Muscle layer of duodenum (tissue), 2 donors: ENCODE results near the gene NXPH3.
"Not testable (repeated sequence)": the region's sequence is repeated elsewhere in the genome, so short reads cannot be mapped to it uniquely, and the experiment has no call there.

ENCODE experiments used
- H3K27ac ChIP-seq: one replicate; pipeline ENCODE4 v1.7.0; 2013; ENCODE audit warnings: mild to moderate bottlenecking, low read length
- H3K27me3 ChIP-seq: one replicate; pipeline ENCODE4 v1.7.0; 2013; ENCODE audit warnings: low read depth, mild to moderate bottlenecking, control low read depth, low read length
- H3K36me3 ChIP-seq, 2 donors: one replicate each; pipeline ENCODE4 v1.7.0; 2013; ENCODE audit warnings: low read length in 2 of 2, control low read depth in 1 of 2, mild to moderate bottlenecking in 1 of 2; ENCODE audit not compliant: insufficient read depth in 2 of 2, control insufficient read depth in 1 of 2
- H3K4me1 ChIP-seq, 2 donors: one replicate each; pipeline ENCODE4 v1.7.0; 2013; ENCODE audit warnings: low read length in 2 of 2, mild to moderate bottlenecking in 2 of 2, control low read depth in 1 of 2, moderate library complexity in 1 of 2; ENCODE audit not compliant: insufficient read depth in 2 of 2, control insufficient read depth in 1 of 2
- H3K4me3 ChIP-seq, 2 donors: one replicate each; pipeline ENCODE4 v1.7.0; 2013; ENCODE audit warnings: low read length in 2 of 2, low read depth in 1 of 2, mild to moderate bottlenecking in 1 of 2
- H3K9me3 ChIP-seq, 2 donors: one replicate each; pipeline ENCODE4 v1.7.0; 2013; ENCODE audit warnings: low read length in 2 of 2, control low read depth in 1 of 2, mild to moderate bottlenecking in 1 of 2; ENCODE audit not compliant: control insufficient read depth in 1 of 2
- donor health status: healthy.

The NXPH3 gene

DNA sequence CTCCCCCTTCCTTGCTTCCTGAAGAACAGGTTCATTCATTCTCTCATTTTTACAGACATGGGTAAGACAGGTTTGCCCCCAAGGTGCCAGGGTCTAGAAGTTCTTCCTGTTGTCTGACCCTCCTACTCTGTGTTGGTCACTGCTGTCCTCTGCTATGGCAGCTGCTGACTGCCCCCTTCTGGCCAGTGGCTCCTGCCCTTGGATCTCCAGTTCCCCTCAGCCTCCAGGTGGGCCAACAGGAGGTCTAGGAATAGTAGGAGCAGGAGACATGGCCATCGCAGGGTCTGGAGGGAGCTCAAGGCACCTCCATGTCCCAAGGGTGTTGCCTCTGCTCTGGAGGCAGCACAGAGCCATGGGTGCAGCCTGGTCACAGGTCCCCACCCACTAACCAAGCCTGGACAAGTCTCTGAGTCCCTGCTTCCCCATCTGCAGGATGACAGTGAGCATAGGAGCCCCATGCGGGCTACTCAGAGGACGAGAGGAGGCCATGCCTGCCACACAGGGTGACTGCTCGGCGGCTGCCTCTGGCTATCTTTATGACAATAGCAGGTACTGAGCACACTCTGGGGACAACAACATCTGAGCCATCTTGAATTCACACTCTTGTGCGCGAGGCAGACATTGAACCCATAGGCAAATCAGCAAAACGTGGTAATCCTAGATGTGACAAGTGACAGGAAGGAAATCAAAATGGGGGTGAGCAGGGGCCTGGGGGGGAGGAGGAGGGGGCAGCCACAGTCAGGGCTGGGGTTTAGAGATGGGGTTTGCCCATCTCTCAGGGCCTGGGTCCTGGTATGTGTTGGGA is 27.0 kb upstream of the NXPH3 start:
- Histone ChIP-seq H3K4me1 (peaks cover 0 to 6% of the 10 kb centered on the region in 2 donors), H3K4me3 (no peak overlapping the region), H3K27me3 (no peaks in the 10 kb centered on the region), H3K27ac (no peak overlapping the region), H3K36me3 (no peaks in the 10 kb centered on the region), H3K9me3 (no peaks in the 10 kb centered on the region)

DNA sequence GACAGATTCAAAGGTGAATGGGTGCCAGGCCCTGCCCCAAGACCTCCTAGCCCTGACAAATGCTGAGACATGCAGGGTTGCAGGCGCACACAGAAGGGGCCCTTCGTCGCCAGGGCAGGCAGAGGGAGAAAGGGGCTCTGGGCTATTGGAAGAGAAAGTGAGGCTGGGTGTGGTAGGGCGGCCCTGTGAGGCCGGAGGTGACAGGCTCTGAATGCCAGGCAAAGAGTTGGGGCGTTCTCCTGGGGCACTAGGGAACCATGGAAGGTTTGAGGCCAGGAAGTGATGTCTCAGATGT is 26.4 kb upstream of the NXPH3 start:
- no peaks in the 10 kb centered on the region for H3K36me3 ChIP-seq
- no peak overlapping the region for H3K4me3 ChIP-seq
- no peaks in the 10 kb centered on the region for H3K27me3 ChIP-seq
- peaks cover 0 to 6% of the 10 kb centered on the region in 2 donors for H3K4me1 ChIP-seq
- no peaks in the 10 kb centered on the region for H3K9me3 ChIP-seq
- no peak overlapping the region for H3K27ac ChIP-seq

DNA sequence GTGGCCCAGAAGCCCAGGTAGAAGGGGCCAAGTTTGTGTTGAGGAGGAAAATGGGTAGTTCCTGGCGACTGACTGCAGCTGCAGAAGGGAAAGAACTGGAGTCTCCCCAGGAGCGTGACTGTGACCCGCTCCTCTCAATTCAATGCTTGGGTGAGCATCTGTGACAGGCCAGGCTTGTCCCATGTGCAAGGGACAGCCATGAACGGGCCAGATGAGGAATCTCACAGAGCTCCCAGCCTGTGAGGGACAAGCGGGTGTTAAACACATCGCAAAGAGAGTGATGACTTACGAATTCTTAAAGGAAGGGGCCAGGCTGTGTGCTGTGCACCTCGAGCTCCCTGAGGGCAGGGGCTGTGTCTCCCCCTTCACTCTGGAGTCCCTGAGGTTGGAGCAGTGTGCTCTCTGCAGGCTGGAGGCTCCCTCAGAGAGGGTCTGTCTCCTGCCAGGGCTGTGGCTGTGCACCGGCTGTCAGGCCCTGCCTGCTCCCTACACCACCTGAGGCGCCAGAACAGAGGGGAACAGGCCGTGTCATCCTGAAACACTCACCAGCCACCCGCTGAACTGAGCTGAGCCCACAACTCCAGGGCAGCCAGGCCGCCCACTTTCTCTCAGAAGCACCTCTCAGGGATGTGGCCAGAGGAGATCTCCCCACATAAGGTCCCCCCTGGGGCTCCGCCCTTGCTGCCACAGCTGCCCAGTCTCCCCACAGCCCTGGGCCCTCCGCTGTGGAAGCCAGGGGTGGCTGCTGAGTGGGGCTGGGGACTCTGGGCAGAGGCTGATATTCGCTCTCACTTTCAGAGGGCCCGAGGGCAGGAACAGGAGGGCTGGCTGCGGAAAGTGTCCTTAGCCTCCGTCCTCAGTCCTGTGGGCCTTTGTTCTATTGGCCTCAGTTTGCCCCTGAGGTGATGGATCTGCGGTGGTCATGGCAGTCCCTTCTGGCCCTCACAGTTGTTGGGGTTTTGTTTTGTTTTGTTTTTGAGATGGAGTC is 25.7 kb upstream of the NXPH3 start:
- Histone ChIP-seq H3K9me3 (no peaks in the 10 kb centered on the region), H3K27me3 (no peaks in the 10 kb centered on the region), H3K4me1 (peaks cover 0 to 6% of the 10 kb centered on the region in 2 donors)

DNA sequence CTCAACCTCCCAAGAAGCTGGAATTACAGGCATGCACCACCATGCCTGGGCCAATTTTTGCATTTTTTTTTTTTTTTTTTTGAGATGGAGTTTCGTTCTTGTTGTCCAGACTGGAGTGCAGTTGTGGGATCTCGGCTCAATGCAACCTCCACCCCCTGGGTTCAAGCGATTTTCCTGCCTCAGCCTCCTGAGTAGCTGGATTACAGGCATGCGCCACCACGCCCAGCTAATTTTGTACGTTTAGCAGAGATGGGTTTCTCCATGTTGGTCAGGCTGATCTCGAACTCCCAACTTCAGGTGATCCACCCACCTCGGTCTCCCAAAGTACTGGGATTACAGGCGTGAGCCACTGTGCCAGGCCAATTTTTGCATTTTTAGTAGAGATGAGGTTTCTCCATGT is 24.9 kb upstream of the NXPH3 start:
- H3K36me3 ChIP-seq, H3K4me3 ChIP-seq, H3K9me3 ChIP-seq, H3K4me1 ChIP-seq, H3K27me3 ChIP-seq, H3K27ac ChIP-seq: not testable (repeated sequence)

More for the DNA sequence above, 25.7 kb upstream of the NXPH3 start:
- no peak overlapping the region for H3K27ac ChIP-seq
- no peaks in the 10 kb centered on the region for H3K36me3 ChIP-seq
- no peak overlapping the region for H3K4me3 ChIP-seq

DNA sequence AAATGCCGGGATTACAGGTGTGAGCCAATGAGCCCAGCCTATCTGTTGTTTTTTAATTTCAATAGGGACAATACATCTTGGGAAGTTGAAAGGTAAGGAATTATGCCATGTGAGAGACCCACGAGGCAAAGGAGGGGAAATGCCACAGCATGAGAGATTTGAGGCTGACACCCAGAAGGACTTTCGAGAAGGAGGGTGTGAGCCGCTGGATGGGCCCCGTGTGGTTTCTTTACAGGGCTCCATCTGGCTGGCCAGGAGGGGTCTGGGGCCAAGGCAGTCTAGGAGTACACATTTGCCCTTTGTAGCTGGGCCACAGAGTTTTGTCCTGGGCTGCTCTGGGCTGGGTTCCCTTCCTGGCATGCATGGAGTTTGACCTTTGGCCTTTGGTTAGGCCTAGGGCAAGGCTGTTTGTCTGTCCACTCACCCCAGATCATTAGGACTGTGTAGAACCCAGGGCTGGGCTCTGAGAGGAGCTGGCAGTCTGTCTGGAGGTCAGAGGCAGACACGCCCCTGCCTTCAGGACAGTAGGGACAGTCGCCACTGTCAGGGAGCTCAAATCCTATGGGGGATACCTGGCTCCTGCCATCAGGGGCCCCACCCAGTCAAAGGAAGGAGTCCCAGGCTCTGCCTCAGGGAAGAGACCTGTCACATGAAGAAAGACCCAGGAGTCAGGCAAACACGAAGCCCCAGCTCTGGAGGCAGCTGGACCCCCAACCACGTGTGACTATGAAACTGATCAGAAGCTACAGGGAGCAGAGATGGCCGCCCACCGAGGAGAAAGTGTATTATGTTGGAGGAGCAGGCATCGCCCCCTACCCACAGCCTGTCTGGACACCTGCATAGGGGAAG is 24.2 kb upstream of the NXPH3 start:
- Histone ChIP-seq H3K4me1 (peaks cover 0 to 11% of the 10 kb centered on the region in 2 donors), H3K9me3 (no peaks in the 10 kb centered on the region), H3K27ac (no peak overlapping the region), H3K27me3 (no peaks in the 10 kb centered on the region), H3K4me3 (no peak overlapping the region), H3K36me3 (no peaks in the 10 kb centered on the region)

DNA sequence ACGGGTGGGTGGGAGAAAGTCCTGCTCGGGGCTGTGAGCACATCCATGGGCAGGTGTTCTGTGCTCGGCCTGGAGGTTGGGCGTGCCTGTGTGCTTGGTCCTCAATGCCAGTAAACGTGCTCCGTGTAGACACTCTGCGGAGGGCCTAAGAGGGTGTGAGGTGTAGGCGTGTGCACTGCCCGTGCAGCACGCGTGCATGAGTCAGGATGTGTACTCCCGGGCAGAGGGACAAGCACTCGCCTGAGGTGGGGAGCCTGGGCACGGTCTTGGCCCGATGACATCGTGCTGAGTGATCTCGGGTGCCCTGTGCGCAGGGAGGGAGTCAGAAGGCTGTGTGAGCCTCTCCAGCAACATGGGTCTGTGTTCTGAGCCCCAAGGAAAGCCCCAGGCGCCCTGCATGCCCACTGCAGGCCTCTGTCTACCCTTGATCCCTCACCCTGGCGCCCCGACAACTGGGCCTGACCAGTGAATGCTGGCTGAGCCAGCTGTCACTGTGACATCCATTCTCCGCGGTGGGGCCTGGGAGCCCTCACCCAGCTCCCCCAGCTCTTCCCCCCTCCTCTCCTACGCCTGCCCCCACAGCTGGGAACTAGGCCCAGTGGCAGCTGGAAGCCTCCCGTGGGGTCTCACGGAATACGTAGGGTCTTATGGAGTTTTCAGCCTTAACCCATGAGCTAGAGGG is 23.5 kb upstream of the NXPH3 start:
- H3K4me1 ChIP-seq = peaks cover 0 to 11% of the 10 kb centered on the region in 2 donors
- no peaks in the 10 kb centered on the region for H3K9me3 ChIP-seq
- no peak overlapping the region for H3K27ac ChIP-seq
- no peak overlapping the region for H3K4me3 ChIP-seq
- H3K36me3 ChIP-seq = no peaks in the 10 kb centered on the region
- no peaks in the 10 kb centered on the region for H3K27me3 ChIP-seq

DNA sequence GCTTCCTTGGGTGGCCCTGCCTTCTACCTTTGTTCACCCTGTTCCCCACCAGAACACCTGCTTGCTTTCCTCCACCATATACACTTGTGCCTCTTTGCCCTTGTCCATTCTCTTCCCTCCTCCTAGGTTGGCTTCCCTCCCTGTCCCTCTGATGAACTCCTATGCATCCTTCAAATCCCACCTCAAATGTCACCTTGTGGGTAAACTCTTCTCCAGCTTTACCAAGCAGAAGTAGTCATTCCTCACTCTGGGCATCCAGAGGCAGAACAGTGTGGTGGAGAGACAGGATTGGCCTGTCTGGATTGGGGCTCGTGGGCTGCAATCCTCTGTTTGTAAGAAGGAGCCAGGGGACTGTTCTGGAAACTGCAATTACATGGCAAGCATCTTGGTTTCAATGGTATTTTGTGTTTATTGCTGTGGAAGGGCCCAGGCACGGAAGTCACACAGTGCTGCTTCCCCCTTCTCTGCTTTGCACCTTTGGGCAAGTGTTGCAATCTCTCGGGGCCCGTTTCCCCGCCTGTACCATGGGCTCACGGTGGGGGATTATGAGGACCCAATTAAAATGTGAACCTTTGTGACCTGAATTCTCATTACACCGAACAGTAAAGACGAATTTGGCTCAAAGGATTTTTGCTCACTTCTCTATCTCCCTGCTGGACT is 21.9 kb upstream of the NXPH3 start:
- H3K27ac ChIP-seq = no peak overlapping the region
- H3K4me1 ChIP-seq = peaks cover 0 to 6% of the 10 kb centered on the region in 2 donors
- H3K27me3 ChIP-seq = no peaks in the 10 kb centered on the region
- no peak overlapping the region for H3K4me3 ChIP-seq
- H3K9me3 ChIP-seq = no peaks in the 10 kb centered on the region
- H3K36me3 ChIP-seq = no peaks in the 10 kb centered on the region

DNA sequence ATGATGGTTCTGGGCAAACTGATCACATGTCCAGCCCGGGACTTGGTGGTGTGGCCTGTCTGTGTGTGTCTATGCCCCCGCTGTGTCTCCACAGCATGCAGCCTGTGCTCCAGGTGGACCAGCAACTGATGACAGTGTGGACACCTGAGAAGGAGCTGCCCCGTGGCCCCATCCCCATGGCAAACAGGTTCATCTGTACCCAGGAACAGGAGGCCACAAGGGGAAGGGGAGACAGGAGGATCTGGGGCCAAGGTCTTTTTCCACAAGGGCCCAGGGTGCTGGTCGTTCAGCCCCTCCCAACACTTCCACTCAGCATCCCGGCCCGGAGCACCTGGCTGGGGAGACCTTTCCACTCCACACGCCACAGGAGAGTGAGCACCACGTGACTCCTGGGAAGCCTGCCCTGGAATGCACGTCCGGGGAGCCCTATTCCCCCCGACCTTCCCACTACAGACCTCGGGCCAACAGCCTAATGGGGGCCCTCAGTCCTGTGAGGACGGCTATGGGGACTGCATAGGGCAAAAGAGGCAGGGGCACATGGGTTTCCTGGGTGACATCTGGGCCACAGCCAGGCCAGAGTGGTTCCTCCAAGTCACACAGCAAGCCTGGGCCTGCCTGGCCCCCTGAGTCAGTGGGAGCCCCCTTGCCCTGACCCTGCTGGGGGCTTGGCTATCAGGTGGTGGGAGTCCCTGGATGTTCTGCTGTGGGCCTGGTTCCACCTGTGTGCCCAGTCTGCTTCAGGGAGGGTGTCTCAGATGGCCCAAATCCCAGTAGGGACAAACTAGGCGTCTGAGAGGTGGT is 20.8 kb upstream of the NXPH3 start:
- Histone ChIP-seq H3K27me3 (no peaks in the 10 kb centered on the region), H3K36me3 (no peaks in the 10 kb centered on the region), H3K27ac (no peak overlapping the region), H3K4me3 (no peak overlapping the region), H3K9me3 (no peaks in the 10 kb centered on the region), H3K4me1 (peaks cover 0 to 6% of the 10 kb centered on the region in 2 donors)

DNA sequence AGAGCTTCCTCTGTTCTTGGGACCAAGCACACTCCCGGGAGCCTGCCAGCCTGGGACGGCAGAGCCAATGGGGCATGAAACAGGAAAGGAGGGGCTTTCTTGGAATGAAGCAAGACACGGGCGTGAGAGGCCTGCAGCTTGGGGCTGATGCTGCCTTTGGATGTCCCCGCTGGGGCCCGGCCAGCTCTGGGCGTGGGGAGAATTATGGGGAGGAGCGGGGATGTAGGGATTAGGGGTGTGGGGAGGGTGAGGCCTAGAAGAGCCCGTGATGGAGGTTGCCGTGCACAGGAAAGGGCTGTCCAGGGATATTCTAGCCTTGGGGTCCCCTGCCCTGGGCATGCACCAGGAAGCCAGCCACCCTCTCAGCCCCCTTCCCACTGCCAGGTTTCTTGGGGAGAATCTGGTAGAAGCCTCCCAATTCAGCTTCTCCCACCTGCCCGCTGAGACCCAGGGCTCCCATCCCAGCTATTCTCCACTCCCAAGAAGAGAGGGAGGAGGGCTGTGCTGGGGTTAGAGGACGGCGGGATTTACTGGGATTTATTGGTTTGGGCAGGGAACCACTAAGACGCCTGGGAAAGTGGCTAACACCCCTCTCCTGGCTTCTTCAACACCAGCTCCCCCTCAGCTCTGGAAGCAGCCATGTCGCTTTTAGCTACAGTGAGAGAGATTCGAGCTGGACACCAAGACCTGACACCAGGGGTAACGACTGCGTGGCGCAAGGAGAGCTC is 20.0 kb upstream of the NXPH3 start:
- Histone ChIP-seq H3K4me3 (no peak overlapping the region), H3K27me3 (no peaks in the 10 kb centered on the region), H3K36me3 (no peaks in the 10 kb centered on the region), H3K27ac (no peak overlapping the region), H3K4me1 (peaks cover 0 to 6% of the 10 kb centered on the region in 2 donors), H3K9me3 (no peaks in the 10 kb centered on the region)
